ENCODE data around the gene ITGB4. TPM values are rescaled to one million over a fixed set of nuclear protein-coding genes. Genes with fewer than 3 reads are reported as not detected.
A peak's percentile ranks its signal among the peaks of the same experiment; 100 is the strongest.

Gene ITGB4
- total and polyA plus RNA-seq, 10 of the 15 experiments (the other 5 are each of a cell fraction or from before 2014, with no cell fraction given): 0.06 to 1.6 (median 0.27) TPM; not detected in 2

DNA sequence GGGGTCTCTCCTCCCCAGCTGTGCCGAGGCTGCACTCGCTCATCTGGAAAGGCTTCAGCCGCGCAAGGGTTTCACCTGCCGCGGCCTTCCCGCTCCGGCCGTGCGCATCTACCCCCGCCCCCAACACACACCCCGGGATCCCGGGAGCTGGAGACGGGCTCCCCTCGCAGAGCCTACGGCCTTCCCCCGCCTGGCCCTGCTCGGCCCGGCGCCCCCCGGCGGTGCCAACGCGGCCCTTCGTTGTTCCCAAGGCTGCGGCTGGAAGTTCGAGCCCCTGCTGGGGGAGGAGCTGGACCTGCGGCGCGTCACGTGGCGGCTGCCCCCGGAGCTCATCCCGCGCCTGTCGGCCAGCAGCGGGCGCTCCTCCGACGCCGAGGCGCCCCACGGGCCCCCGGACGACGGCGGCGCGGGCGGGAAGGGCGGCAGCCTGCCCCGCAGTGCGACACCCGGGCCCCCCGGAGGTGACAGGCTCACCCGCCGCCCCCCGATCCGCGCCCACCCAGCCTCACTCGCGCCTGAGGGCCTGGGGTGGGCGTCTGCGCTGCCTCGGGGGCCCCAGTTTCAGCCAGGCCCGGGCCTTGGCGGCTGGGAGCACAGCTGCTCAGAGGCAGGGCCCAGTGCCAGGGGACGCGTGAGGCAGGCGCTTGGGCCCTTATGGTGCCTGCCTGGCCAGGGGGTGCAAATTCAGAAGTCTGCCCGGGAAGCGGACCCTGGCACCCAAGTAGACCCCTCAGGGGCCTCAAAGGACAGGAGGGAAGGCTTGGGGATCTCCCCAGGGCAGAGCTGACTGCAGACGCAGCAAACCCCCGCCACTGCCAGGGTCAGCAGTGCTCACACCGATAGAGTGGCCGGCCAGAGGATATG, 32.5 kb downstream of the ITGB4 start (continued):
- TF ChIP-seq SMAD1 (IDR thresholded peaks at IDR 0.05; ENCODE audit: low read depth, partially characterized antibody) (no peak), IKZF2 (IDR thresholded peaks at IDR 0.05) (peak in 1 of 2 experiments; percentile 45; a peak in 2 of 4 replicates), HDAC2 (IDR thresholded peaks at IDR 0.05) (no peak), POU2F2 (IDR thresholded peaks at IDR 0.05; ENCODE audit: borderline replicate concordance, low read depth, low read length) (no peak), MEF2B (IDR thresholded peaks at IDR 0.05; ENCODE audit: partially characterized antibody, poor library complexity, severe bottlenecking) (no peak), FOS (IDR thresholded peaks at IDR 0.05; ENCODE audit: borderline replicate concordance, extremely low read depth, insufficient read length) (no peak), HCFC1 (IDR thresholded peaks at IDR 0.05; ENCODE audit: low read length) (no peak), JUND (IDR thresholded peaks at IDR 0.05; ENCODE audit: low read depth, low read length) (no peak), BRCA1 (IDR thresholded peaks at IDR 0.05; ENCODE audit: low read depth, low read length) (no peak), SMC3 (IDR thresholded peaks at IDR 0.05; ENCODE audit: borderline replicate concordance, low read length) (no peak), RB1 (IDR thresholded peaks at IDR 0.05; ENCODE audit: borderline replicate concordance) (peak; percentile 74; the same call in 1 of the 2 replicates), CHD4 (IDR thresholded peaks at IDR 0.05) (no peak), CREM (IDR thresholded peaks at IDR 0.05; ENCODE audit: low read depth) (no peak), CREB1 (IDR thresholded peaks at IDR 0.05; ENCODE audit: low read depth) (no peak), ZNF274 (IDR thresholded peaks at IDR 0.05; ENCODE audit: insufficient read depth, insufficient read length) (no peak), ZNF24 (IDR thresholded peaks at IDR 0.05) (0 out of 2 replicates have a peak, but pooled peaks have one; percentile 20), ZNF622 (IDR thresholded peaks at IDR 0.05) (no peak), NBN (IDR thresholded peaks at IDR 0.05) (peak; percentile 23; the same call in 1 of the 2 replicates)
- TF ChIP-seq, protein P1, sequence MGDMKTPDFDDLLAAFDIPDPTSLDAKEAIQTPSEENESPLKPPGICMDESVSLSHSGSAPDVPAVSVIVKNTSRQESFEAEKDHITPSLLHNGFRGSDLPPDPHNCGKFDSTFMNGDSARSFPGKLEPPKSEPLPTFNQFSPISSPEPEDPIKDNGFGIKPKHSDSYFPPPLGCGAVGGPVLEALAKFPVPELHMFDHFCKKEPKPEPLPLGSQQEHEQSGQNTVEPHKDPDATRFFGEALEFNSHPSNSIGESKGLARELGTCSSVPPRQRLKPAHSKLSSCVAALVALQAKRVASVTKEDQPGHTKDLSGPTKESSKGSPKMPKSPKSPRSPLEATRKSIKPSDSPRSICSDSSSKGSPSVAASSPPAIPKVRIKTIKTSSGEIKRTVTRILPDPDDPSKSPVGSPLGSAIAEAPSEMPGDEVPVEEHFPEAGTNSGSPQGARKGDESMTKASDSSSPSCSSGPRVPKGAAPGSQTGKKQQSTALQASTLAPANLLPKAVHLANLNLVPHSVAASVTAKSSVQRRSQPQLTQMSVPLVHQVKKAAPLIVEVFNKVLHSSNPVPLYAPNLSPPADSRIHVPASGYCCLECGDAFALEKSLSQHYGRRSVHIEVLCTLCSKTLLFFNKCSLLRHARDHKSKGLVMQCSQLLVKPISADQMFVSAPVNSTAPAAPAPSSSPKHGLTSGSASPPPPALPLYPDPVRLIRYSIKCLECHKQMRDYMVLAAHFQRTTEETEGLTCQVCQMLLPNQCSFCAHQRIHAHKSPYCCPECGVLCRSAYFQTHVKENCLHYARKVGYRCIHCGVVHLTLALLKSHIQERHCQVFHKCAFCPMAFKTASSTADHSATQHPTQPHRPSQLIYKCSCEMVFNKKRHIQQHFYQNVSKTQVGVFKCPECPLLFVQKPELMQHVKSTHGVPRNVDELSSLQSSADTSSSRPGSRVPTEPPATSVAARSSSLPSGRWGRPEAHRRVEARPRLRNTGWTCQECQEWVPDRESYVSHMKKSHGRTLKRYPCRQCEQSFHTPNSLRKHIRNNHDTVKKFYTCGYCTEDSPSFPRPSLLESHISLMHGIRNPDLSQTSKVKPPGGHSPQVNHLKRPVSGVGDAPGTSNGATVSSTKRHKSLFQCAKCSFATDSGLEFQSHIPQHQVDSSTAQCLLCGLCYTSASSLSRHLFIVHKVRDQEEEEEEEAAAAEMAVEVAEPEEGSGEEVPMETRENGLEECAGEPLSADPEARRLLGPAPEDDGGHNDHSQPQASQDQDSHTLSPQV (IDR thresholded peaks at IDR 0.05): peak; percentile 91; the same call in 1 of the 2 replicates
- TF ChIP-seq, protein P2, sequence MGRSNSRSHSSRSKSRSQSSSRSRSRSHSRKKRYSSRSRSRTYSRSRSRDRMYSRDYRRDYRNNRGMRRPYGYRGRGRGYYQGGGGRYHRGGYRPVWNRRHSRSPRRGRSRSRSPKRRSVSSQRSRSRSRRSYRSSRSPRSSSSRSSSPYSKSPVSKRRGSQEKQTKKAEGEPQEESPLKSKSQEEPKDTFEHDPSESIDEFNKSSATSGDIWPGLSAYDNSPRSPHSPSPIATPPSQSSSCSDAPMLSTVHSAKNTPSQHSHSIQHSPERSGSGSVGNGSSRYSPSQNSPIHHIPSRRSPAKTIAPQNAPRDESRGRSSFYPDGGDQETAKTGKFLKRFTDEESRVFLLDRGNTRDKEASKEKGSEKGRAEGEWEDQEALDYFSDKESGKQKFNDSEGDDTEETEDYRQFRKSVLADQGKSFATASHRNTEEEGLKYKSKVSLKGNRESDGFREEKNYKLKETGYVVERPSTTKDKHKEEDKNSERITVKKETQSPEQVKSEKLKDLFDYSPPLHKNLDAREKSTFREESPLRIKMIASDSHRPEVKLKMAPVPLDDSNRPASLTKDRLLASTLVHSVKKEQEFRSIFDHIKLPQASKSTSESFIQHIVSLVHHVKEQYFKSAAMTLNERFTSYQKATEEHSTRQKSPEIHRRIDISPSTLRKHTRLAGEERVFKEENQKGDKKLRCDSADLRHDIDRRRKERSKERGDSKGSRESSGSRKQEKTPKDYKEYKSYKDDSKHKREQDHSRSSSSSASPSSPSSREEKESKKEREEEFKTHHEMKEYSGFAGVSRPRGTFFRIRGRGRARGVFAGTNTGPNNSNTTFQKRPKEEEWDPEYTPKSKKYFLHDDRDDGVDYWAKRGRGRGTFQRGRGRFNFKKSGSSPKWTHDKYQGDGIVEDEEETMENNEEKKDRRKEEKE (IDR thresholded peaks at IDR 0.05): no peak
- TF ChIP-seq, protein P3, sequence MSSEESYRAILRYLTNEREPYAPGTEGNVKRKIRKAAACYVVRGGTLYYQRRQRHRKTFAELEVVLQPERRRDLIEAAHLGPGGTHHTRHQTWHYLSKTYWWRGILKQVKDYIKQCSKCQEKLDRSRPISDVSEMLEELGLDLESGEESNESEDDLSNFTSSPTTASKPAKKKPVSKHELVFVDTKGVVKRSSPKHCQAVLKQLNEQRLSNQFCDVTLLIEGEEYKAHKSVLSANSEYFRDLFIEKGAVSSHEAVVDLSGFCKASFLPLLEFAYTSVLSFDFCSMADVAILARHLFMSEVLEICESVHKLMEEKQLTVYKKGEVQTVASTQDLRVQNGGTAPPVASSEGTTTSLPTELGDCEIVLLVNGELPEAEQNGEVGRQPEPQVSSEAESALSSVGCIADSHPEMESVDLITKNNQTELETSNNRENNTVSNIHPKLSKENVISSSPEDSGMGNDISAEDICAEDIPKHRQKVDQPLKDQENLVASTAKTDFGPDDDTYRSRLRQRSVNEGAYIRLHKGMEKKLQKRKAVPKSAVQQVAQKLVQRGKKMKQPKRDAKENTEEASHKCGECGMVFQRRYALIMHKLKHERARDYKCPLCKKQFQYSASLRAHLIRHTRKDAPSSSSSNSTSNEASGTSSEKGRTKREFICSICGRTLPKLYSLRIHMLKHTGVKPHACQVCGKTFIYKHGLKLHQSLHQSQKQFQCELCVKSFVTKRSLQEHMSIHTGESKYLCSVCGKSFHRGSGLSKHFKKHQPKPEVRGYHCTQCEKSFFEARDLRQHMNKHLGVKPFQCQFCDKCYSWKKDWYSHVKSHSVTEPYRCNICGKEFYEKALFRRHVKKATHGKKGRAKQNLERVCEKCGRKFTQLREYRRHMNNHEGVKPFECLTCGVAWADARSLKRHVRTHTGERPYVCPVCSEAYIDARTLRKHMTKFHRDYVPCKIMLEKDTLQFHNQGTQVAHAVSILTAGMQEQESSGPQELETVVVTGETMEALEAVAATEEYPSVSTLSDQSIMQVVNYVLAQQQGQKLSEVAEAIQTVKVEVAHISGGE (CRISPR knock-in tag; IDR thresholded peaks at IDR 0.05): no peak
